ENCODE results near the gene GALT.

Gene GALT

GRCh38 chr9:34624475-34625185 lies 21.8 kb upstream of the GALT start:
- Histone ChIP-seq H3K9me3 (no peaks in the 10 kb centered on the region), H3K36me3 (no peaks in the 10 kb centered on the region), H3K27me3 (peaks cover 35% of the 10 kb centered on the region), H3K4me3 (ENCODE audit: low read depth, low read length) (no peak overlapping the region), H3K4me1 (no peaks in the 10 kb centered on the region; the same call in none of the 2 replicates)
- TF ChIP-seq CTCF (IDR thresholded peaks at IDR 0.05; ENCODE audit: low read depth, low read length) = no peak
- DNase-seq = no peak

- H3K4me1 ChIP-seq = no peaks in the 10 kb centered on the region; the same call in 1 of the 2 replicates
- no peaks in the 10 kb centered on the region for H3K9me3 ChIP-seq
- peaks cover 40% of the 10 kb centered on the region for H3K27me3 ChIP-seq
- DNase-seq = no peak
- no peak overlapping the region for H3K4me3 ChIP-seq (ENCODE audit: low read depth, low read length)
- no peaks in the 10 kb centered on the region for H3K36me3 ChIP-seq
- no peak for TF ChIP-seq CTCF (IDR thresholded peaks at IDR 0.05; ENCODE audit: low read depth, low read length)
Measured at GRCh38 chr9:34625186-34625486, 21.3 kb upstream of the GALT start.

DNA sequence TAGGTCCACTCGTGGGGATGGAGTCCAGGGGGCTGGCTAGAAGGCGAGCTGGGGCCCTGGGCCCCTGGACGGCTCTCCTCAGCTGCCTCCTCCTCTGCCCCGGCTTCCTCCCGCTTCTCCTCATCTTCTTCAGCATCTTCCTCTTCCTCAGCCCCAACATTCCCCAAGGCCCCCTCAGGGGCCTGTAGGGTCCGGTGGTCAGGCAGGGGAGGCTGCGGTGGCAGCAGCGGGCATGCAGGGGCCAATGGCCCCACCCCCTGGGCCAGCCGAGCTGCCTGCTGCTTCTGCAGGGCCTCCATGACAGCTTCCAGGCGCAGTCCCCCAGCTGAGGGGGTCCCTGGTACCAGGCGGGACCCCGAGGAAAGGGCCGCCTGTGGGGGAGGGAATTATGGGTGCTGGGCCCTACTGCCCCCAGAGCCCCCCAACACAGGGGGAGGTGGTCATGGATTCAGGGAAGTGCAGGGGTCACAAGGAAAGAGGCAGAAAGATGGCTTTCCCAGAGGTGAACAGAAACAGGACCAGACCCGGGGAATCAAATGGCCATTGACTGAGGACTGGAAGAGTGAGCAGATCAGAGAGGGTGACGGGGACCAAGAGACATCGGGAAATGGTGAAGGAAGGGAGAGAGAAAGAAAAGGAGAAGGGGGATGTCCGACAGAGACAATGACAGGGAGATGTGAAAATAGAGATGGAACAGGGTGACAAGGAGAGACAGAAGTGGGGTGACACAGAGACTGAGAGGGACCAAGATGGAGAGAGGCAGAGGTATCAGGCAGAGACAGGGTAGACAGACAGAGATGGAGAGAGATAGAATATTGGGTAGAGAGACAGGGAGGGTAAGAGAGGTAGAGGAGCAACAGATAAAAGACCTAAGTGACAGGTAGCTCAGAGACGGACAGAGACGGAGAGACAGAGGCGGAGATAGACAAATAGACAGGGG lies 18.5 kb upstream of the GALT start:
- H3K4me1 ChIP-seq = no peaks in the 10 kb centered on the region; the same call in 1 of the 2 replicates
- H3K27me3 ChIP-seq = peaks cover 45% of the 10 kb centered on the region
- H3K9me3 ChIP-seq = no peaks in the 10 kb centered on the region
- H3K36me3 ChIP-seq = no peaks in the 10 kb centered on the region
- no peak for TF ChIP-seq CTCF (IDR thresholded peaks at IDR 0.05; ENCODE audit: low read depth, low read length)
- no peak for DNase-seq
- H3K4me3 ChIP-seq (ENCODE audit: low read depth, low read length) = no peak overlapping the region

GRCh38 chr9:34628656-34629490 lies 17.6 kb upstream of the GALT start, which contains the start of gene ARID3C:
TSS of gene ARID3C (minus strand) at chr9:34629066. CDS start at chr9:34628014, 1,052 bp downstream.
- Histone ChIP-seq H3K4me1 (no peaks in the 10 kb centered on the region; the same call in 1 of the 2 replicates), H3K4me3 (ENCODE audit: low read depth, low read length) (no peak within 1 kb of the TSS), H3K9me3 (no peaks in the 10 kb centered on the region), H3K36me3 (no peaks in the 10 kb centered on the region), H3K27me3 (peaks cover 45% of the 10 kb centered on the region)
- no peak for TF ChIP-seq CTCF (IDR thresholded peaks at IDR 0.05; ENCODE audit: low read depth, low read length)
- DNase-seq = peak; percentile 49

- peaks cover 45% of the 10 kb centered on the region for H3K27me3 ChIP-seq
- H3K4me1 ChIP-seq = no peaks in the 10 kb centered on the region; the same call in 1 of the 2 replicates
- no peaks in the 10 kb centered on the region for H3K9me3 ChIP-seq
- no peak for TF ChIP-seq CTCF (IDR thresholded peaks at IDR 0.05; ENCODE audit: low read depth, low read length)
- no peaks in the 10 kb centered on the region for H3K36me3 ChIP-seq
- no peak overlapping the region for H3K4me3 ChIP-seq (ENCODE audit: low read depth, low read length)
- DNase-seq = no peak
Measured at GRCh38 chr9:34629491-34629808, 17.0 kb upstream of the GALT start.

Data from BE2C (cell line).